ENCODE data around the gene ME1.

DNA sequence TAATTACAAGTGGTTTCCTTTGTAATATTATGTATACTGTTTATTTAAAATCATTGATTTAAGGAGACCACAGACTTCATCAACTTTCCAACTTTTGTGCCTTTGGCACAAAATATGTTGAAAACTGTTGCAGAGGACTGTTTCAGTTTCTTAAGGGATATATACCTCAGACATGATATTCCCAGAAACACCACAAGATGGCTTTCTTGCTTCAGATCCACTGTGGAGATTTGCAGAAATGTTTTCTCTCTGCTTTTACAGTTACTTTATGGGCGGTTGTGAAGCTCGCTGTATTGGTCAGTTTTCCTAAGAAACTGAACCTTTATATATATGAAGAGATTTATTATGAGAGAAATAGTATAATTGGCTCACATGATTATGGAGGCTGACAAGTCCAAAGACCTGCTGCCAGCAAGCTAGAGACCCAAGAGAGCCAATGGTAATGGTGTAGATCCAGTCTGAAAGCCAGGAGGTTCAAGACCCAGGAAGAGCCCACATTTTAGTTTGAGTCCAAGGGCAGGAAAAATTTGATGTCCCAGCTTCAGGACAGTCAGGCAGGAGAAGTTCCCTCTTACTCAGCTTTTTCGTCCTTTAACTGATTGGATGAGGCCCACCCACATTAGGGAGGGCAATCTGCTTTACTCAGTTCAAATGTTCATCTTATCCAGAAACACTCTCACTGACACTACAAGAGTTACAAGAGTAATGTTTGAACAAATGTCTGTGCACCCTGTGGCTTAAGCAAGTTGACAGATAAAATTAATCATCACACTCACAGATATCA, 12.8 kb downstream of the ME1 start:
- TF ChIP-seq POLR2A (IDR thresholded peaks at IDR 0.05; ENCODE audit: low read length) (no peak), GATA1 (IDR thresholded peaks at IDR 0.05; ENCODE audit: low read depth, low read length) (no peak)
